H9 (cell line): Measurements from ENCODE around the gene BAG2. TPM values are rescaled to one million over a fixed set of nuclear protein-coding genes. Genes with fewer than 3 reads are reported as not detected.
A peak's percentile ranks its signal among the peaks of the same experiment; 100 is the strongest.

ENCODE experiments used
- DNase-seq: peaks from one replicate; pipeline ENCODE4 v3.0.0-alpha.2; 2017
- H2AFZ ChIP-seq: one replicate; pipeline ENCODE4 v1.6.1; 2013; ENCODE audit warnings: mild to moderate bottlenecking, low read length, control low read depth, moderate library complexity
- H2AK5ac ChIP-seq: 2 replicates; pipeline ENCODE4 v1.6.1; 2013; ENCODE audit warnings: low read length, control low read depth, mixed read lengths; ENCODE audit not compliant: insufficient read length
- H2BK120ac ChIP-seq: one replicate; pipeline ENCODE4 v1.6.1; 2013; ENCODE audit warnings: low read depth, mild to moderate bottlenecking, low read length, control low read depth, inconsistent platforms; ENCODE audit not compliant: poor library complexity, severe bottlenecking
- H2BK12ac ChIP-seq: 2 replicates; pipeline ENCODE4 v1.6.1; 2013; ENCODE audit warnings: low read length, control low read depth, mixed read lengths, low read depth; ENCODE audit not compliant: insufficient read length
- H2BK15ac ChIP-seq: 2 replicates; pipeline ENCODE4 v1.6.1; 2013; ENCODE audit warnings: low read depth, low read length, control low read depth
- H2BK20ac ChIP-seq: one replicate; pipeline ENCODE4 v1.6.1; 2013; ENCODE audit warnings: low read depth, mild to moderate bottlenecking, low read length, control low read depth, inconsistent platforms; ENCODE audit not compliant: poor library complexity, severe bottlenecking
- H2BK5ac ChIP-seq: 2 replicates; pipeline ENCODE4 v1.6.1; 2013; ENCODE audit warnings: low read length, control low read depth, mixed read lengths; ENCODE audit not compliant: insufficient read length
- H3K14ac ChIP-seq: 2 replicates; pipeline ENCODE4 v1.6.1; 2013; ENCODE audit warnings: low read length, control low read depth; ENCODE audit not compliant: insufficient read depth
- H3K18ac ChIP-seq: 2 replicates; pipeline ENCODE4 v1.6.1; 2013; ENCODE audit warnings: low read depth, mild to moderate bottlenecking, mixed read lengths, low read length, control low read depth; ENCODE audit not compliant: insufficient read length
- H3K23ac ChIP-seq: 2 replicates; pipeline ENCODE4 v1.6.1; 2013; ENCODE audit warnings: low read length, control low read depth, mixed read lengths, low read depth; ENCODE audit not compliant: insufficient read length
- H3K23me2 ChIP-seq: 2 replicates; pipeline ENCODE4 v1.6.1; 2013; ENCODE audit warnings: low read depth, mild to moderate bottlenecking, mixed read lengths, low read length, control low read depth; ENCODE audit not compliant: insufficient read length, poor library complexity, severe bottlenecking
- H3K27ac ChIP-seq: 2 replicates; pipeline ENCODE4 v1.5.1; 2013; ENCODE audit warnings: low read length, control low read depth, mixed read lengths, low read depth; ENCODE audit not compliant: insufficient read length
- H3K27me3 ChIP-seq: 2 replicates; pipeline ENCODE4 v1.6.1; 2013; ENCODE audit warnings: low read length, control low read depth, inconsistent platforms; ENCODE audit not compliant: insufficient read depth
- H3K4ac ChIP-seq: 2 replicates; pipeline ENCODE4 v1.6.1; 2013; ENCODE audit warnings: low read depth, mild to moderate bottlenecking, control low read depth, inconsistent platforms, low read length, moderate library complexity
- H3K4me1 ChIP-seq: 2 replicates; pipeline ENCODE4 v1.6.1; 2013; ENCODE audit warnings: low read length, control low read depth, inconsistent platforms; ENCODE audit not compliant: insufficient read depth
- H3K4me2 ChIP-seq: 2 replicates; pipeline ENCODE4 v1.6.1; 2013; ENCODE audit warnings: low read length, control low read depth, mixed read lengths; ENCODE audit not compliant: insufficient read length, insufficient read depth
- H3K56ac ChIP-seq: 2 replicates; pipeline ENCODE4 v1.6.1; 2013; ENCODE audit warnings: low read depth, mild to moderate bottlenecking, mixed read lengths, low read length, control low read depth; ENCODE audit not compliant: insufficient read length
- H3K79me1 ChIP-seq: 2 replicates; pipeline ENCODE4 v1.6.1; 2013; ENCODE audit warnings: low read depth, mild to moderate bottlenecking, moderate library complexity, low read length, control low read depth, inconsistent platforms; ENCODE audit not compliant: insufficient read depth, poor library complexity, severe bottlenecking
- H3K79me2 ChIP-seq: 2 replicates; pipeline ENCODE4 v1.6.1; 2013; ENCODE audit warnings: low read length, control low read depth, inconsistent platforms; ENCODE audit not compliant: insufficient read depth
- H3K9ac ChIP-seq: 2 replicates; pipeline ENCODE4 v1.6.1; 2013; ENCODE audit warnings: low read length, control low read depth, mixed read lengths; ENCODE audit not compliant: insufficient read length; ENCODE audit errors: extremely low read depth
- H3K9me3 ChIP-seq: one replicate; pipeline ENCODE4 v1.6.1; 2013; ENCODE audit warnings: low read depth, low read length, inconsistent platforms; ENCODE audit not compliant: control insufficient read depth
- H3T11ph ChIP-seq: one replicate; pipeline ENCODE4 v1.6.1; 2013; ENCODE audit warnings: mild to moderate bottlenecking, low read length, control low read depth, inconsistent platforms
- H4K20me1 ChIP-seq: one replicate; pipeline ENCODE4 v1.6.1; 2013; ENCODE audit not compliant: control insufficient read depth, insufficient read length, insufficient read depth
- H4K5ac ChIP-seq: 2 replicates; pipeline ENCODE4 v1.6.1; 2013; ENCODE audit warnings: low read depth, mild to moderate bottlenecking, mixed read lengths, low read length, control low read depth; ENCODE audit not compliant: insufficient read length
- H4K8ac ChIP-seq: replicated peaks from 2 replicates; pipeline ENCODE4 v1.6.1; 2013; ENCODE audit warnings: low read length, control low read depth, mixed read lengths, low read depth; ENCODE audit not compliant: insufficient read length
- H4K91ac ChIP-seq: 2 replicates; pipeline ENCODE4 v1.6.1; 2013; ENCODE audit warnings: low read depth, mild to moderate bottlenecking, moderate library complexity, mixed read lengths, low read length, control low read depth; ENCODE audit not compliant: insufficient read length
- H3K27ac Mint-ChIP-seq, 3 experiments: 2 replicates in 2 of 3; 3 replicates in 1 of 3; pipeline ENCODE4 v1.8.0; 2020 to 2021; ENCODE audit warnings: mixed read lengths in 3 of 3, mild to moderate bottlenecking in 1 of 3, moderate library complexity in 1 of 3
- H3K27me3 Mint-ChIP-seq: 2 replicates; pipeline ENCODE4 v1.8.0; 2021; ENCODE audit warnings: low read depth, mild to moderate bottlenecking, moderate library complexity, mixed read lengths
- H3K36me3 Mint-ChIP-seq, 3 experiments: 2 replicates in 2 of 3; 3 replicates in 1 of 3; pipeline ENCODE4 v1.8.0; 2020 to 2021; ENCODE audit warnings: low read depth in 3 of 3, mixed read lengths in 3 of 3; ENCODE audit not compliant: insufficient read depth in 1 of 3
- H3K4me1 Mint-ChIP-seq, 2 experiments: 2 replicates each; pipeline ENCODE4 v1.8.0; 2020; ENCODE audit warnings: mixed read lengths in 2 of 2
- H3K4me3 Mint-ChIP-seq, 2 experiments: 2 replicates in 1 of 2; 3 replicates in 1 of 2; pipeline ENCODE4 v1.8.0; 2020 to 2021; ENCODE audit warnings: mild to moderate bottlenecking in 2 of 2, mixed read lengths in 2 of 2, moderate library complexity in 1 of 2
- H3K9me3 Mint-ChIP-seq, 2 experiments: 2 replicates in 1 of 2; 3 replicates in 1 of 2; pipeline ENCODE4 v1.8.0; 2020; ENCODE audit warnings: mild to moderate bottlenecking in 2 of 2, mixed read lengths in 2 of 2, moderate library complexity in 1 of 2
- CTCF ChIP-seq: fragments of 200-600 bp; sonication (generic); conservative IDR thresholded peaks from 3 replicates; pipeline ENCODE4 v1.8.0; 2021; ENCODE audit warnings: antibody characterized with exemption, mild to moderate bottlenecking
- WGBS: extraction: QIAGEN DNeasy Blood & Tissue Kit; methylation state at CpG from one replicate; pipeline ENCODE4 v1.1.7; 2013; ENCODE audit warnings: missing lambda C conversion rate, low lambda C conversion rate, mixed read lengths; ENCODE audit not compliant: insufficient read length; ENCODE audit errors: extremely low coverage; 5-methylcytosine and 5-hydroxymethylcytosine counted together
- total RNA-seq: library from RNA; stranded (reverse); gene quantifications from 2 replicates; pipeline ENCODE4 v1.2.1, GENCODE V29; 2021

The BAG2 gene
- total RNA-seq, 1 experiment from 2014 or later = 8.4 TPM

- no peak overlapping the region for H3K18ac ChIP-seq
- no peak overlapping the region for H3K56ac ChIP-seq
- peaks cover 4% of the 10 kb centered on the region for H3K79me1 ChIP-seq
- Mint-ChIP-seq H3K36me3 (peaks cover 0 to 9% (median 0%) of the 10 kb centered on the region in 3 experiments; a peak in 4 of 7 replicates), H3K4me1 (peaks cover 17 to 22% of the 10 kb centered on the region in 2 experiments), H3K27me3 (no peaks in the 10 kb centered on the region), H3K9me3 (no peaks in the 10 kb centered on the region), H3K4me3 (no peak overlapping the region), H3K27ac (peak overlapping the region; percentile 61 to 93 (median 87))
- H3K79me2 ChIP-seq = no peaks in the 10 kb centered on the region; the same call in 1 of the 2 replicates
- H3K14ac ChIP-seq = no peak overlapping the region
- peak; percentile 69 for DNase-seq
- no peaks in the 10 kb centered on the region for H3K23me2 ChIP-seq
- H2BK12ac ChIP-seq = no peak overlapping the region
- H2BK120ac ChIP-seq = no peak overlapping the region
- no peak overlapping the region for H4K91ac ChIP-seq
- no peak overlapping the region for H2BK20ac ChIP-seq
- H3K4me1 ChIP-seq = no peaks in the 10 kb centered on the region; the same call in 1 of the 2 replicates
- no peak for TF ChIP-seq CTCF
- no peak overlapping the region for H2BK15ac ChIP-seq
- H4K20me1 ChIP-seq = no peaks in the 10 kb centered on the region
- H3K23ac ChIP-seq = no peak overlapping the region
- H3K9ac ChIP-seq = no peak overlapping the region
- WGBS = no CpG with 5 or more reads among the region's 6 CpGs
- no peak overlapping the region for H4K8ac ChIP-seq
- H3K4ac ChIP-seq = no peak overlapping the region
- no peak overlapping the region for H4K5ac ChIP-seq
- H3T11ph ChIP-seq = no peak overlapping the region
- H3K9me3 ChIP-seq = no peaks in the 10 kb centered on the region
- no peak overlapping the region for H3K27ac ChIP-seq
- no peak overlapping the region for H2AFZ ChIP-seq
- H2AK5ac ChIP-seq = no peak overlapping the region
- no peaks in the 10 kb centered on the region for H3K27me3 ChIP-seq
- H2BK5ac ChIP-seq = no peak overlapping the region
- H3K4me2 ChIP-seq = no peak overlapping the region
These were observed 27.0 kb downstream of the BAG2 start for GRCh38 chr6:57198926-57199636.
